ENCODE data around the gene WWOX.

The WWOX gene

DNA sequence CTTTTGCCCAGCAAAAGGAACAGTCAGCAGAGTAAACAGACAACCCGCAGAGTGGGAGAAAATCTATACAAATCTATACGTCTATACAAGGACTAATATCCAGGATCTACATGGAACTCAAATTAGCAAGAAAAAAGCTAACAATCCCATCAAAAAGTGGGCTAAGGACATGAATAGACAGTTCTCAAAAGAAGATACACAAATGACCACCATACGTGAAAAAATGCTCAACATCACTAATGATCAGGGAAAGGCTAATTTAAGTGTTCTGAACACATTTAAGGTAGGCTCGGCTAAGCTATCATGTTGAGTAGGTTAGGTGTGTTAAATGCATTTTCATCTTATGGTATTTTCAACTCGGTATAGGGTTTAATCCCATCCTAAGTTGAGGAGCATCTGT lies 598.0 kb downstream of the WWOX start:
- H3K4me3 ChIP-seq (ENCODE audit: low read depth, low read length), result no peak overlapping the region

DNA sequence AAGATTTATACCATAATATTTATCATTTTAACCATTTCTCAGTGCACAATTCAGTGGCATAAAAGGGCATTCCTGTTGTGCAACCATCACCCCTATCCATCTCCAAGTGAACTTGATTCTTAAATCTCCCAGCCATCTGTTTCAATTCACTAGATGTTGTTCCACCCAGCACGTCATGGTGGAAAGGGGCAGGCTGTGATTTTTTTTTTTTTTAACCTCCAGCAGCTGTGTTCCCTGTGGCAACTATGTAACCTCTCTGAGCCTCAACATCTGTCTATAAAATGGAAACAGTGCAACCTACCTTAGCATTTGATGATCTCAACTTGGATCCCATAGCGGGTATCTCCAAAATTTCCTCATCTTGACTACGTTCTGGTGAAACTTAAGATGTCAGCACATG lies 604.5 kb downstream of the WWOX start:
- H3K4me3 ChIP-seq (ENCODE audit: low read depth, low read length), result no peak overlapping the region

DNA sequence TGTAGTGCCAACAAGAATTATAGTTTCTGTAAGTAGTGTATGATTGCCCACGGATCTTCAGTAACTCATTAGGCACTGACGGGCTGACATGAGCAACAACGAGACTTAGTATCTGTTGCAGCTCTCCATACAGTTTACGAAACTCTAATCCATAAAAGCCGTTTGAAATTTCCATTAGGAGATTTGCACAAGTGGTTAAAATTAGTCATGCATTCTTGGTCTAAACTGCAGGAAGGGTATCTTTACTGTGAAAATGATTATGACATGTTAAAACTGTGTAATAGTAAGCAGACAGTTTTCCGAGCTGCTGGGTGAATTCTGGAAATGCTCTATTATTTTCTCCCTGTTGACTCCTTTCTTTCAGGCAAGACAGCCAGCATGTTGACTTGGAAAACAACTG lies 605.0 kb downstream of the WWOX start:
- no peak overlapping the region for H3K4me3 ChIP-seq (ENCODE audit: low read depth, low read length)

DNA sequence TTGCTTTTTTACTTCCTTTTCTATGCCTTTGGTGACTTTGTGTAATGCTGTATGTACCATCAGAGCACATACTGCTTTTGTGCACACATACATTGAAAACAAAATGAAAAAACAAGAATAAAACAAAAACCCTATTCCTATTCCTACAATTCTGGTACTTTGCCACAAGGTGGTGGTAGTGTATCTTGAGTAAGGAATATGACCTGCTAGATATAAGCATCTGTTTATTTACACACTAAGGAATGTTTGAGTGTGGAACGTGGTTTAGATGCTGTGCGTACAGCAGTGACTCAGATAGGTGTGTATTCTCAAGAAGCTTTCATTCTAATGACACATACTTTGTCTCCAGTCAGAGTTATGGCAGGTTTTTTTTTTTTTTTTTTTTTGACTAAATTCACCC lies 606.2 kb downstream of the WWOX start:
- H3K4me3 ChIP-seq (ENCODE audit: low read depth, low read length), result no peak overlapping the region

DNA sequence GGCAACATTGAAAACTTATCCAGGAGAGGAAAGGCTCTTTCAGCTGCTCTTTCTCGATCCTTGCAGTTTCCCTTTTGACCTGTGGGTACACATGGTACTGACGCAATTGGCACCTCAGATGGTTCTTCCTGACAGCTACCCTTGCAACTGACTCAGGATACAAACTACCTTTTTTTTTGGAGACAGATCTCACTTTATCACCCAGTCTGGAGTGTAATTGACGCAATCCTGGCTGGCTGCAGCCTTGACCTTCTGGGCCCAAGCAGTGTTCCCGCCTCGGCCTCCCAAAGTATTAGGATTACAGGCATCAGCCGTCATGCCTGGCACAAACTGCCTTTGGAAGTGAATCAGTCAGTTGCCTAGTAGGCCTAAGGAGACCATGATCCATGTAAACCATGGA lies 607.2 kb downstream of the WWOX start:
- no peak overlapping the region for H3K4me3 ChIP-seq (ENCODE audit: low read depth, low read length)

DNA sequence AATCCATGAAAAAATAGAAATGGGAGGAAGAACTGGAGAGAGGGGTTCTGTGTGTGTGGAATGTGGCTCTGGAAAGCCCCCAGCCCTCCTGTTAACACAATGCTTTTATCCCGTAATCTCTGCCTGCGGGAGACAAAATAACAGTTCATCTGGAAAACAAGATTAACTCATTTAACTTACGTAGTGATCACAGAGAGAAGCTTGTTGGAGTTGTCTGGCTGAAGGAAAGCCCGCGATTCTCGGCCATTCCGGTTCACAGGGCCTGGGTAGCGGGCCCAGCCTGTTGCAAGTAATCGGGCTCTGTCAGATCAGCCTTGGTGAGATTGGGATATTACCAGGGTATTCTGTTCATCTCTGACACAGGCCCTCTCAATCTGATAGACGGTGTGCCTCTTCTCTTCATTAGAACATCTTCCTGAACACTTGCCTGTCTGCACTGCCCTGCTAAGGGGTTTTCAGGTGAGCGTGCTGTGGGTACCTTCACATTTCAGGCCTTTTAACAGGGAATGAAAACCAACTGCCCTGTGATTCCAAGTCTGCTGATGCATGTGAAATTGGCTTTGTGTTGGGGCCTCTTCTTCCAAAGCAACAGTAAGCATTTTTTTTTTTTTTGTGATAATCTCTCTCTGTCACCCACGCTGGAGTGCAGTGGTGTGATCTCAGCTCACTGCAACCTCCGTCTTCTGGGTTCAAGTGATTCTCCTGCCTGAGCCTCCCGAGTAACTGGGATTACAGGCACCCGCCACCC lies 609.9 kb downstream of the WWOX start:
- H3K4me3 ChIP-seq (ENCODE audit: low read depth, low read length), result no peak overlapping the region

DNA sequence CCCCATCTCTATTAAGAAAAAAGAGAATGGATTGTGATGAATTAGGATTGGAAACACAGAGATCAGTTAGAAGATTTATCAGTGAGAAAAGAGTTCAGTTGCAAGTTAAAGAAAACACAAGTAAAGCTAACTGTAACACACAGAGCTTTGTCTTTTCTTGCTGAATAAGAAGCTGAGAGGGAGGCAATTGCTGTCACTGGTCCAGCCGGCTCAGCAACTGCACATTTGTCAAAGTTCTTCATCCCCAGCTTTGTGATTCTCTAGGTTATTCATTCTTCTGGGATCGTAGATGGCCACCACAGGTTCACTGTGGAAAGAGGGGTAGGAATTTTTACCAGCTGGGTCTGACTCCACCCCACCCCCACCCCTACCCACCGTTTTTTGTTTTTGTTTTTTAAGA lies 615.7 kb downstream of the WWOX start:
- H3K4me3 ChIP-seq (ENCODE audit: low read depth, low read length), result no peak overlapping the region

DNA sequence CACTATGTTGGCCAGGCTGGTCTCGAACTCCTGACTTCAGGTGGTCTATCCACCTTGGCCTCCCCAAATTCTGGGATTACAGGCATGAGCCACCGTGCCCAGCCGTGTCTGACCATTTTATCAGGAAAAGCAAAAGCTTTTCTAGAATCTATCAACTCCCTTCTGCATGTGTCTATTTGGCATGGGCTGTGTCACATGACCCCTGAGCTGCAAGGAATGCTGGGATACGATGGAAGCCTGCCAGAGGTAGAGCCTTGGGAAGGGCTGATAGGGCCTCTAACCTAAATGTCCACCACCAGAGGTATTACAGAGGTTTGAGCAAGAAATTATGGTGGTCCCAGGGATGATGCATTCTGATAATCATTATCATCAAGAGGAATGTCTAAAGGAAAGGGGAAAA lies 616.2 kb downstream of the WWOX start:
- no peak overlapping the region for H3K4me3 ChIP-seq (ENCODE audit: low read depth, low read length)

DNA sequence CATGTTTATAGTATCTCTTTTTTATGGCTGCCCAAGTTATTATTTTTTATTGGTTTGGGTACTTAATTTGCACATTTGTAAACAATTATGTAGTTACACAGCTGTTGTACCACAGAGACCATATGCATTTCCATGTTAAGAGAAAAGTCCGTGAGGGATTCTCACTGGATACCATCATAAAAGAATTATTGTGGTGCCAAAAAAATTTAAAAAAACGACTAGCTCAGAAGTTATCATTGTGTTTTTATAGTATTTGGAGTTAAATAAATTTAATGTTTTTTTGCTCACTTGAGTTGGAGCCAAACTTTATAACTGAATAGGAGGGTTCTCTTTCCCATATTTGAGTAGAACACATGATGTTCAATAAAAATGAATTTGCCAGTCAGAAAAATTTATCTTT lies 618.7 kb downstream of the WWOX start:
- no peak overlapping the region for H3K4me3 ChIP-seq (ENCODE audit: low read depth, low read length)

DNA sequence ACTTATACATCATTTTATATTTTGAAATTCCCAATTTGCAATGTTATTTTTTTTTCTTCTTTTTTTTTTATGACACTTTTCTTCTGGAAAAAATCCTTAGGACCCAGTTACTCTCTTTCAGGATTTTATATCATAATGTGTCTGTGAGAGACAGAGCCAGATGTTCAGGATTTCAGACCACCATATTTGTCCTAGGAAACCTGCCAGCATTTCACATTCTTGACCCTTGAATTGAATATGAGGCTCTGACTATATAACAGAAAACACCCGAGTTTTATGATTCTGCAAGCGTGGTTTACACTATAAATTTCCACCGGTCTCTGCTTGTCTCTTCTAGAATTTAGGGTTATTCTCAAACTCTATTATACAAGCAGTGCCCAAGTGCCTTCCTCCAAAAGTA lies 621.0 kb downstream of the WWOX start:
- no peak overlapping the region for H3K4me3 ChIP-seq (ENCODE audit: low read depth, low read length)

DNA sequence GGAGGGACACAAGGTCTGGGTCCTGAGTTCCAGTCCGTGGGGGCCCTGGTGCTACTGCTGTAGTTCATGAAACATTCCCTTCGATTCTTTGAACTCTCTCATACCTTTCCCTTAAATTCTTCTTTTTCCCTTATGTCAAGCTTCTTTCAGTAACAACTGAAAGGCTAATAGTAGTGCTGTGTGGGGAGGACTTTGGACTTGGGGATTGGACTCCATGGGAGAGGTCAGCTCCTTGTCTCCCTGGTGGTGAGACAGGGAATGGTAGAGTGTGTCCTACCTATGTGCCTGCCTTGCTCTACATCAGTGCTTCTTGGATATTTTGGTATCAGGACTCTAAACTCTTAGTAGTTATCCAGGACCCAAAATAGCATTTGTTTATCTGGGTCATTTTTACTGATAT lies 628.1 kb downstream of the WWOX start:
- H3K4me3 ChIP-seq (ENCODE audit: low read depth, low read length), result no peak overlapping the region

DNA sequence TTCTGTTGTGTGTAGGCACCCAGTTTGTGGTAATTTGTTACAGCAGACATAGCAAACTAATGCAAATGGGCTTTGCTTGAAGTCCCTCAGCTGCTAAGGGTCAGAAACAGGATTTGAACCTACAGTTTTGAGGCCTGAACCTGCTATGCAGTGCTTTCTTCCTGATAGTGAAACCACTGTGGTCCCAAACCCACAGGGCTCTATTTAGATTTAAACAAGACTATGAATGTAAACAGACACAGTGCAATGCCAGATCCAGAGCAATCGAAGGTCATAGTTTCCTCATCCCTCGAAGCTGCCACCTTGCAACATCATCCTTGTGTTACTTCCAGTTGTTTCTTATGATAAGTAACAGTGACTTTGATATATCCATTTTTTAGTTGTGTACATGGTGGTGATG lies 630.2 kb downstream of the WWOX start:
- no peak overlapping the region for H3K4me3 ChIP-seq (ENCODE audit: low read depth, low read length)

DNA sequence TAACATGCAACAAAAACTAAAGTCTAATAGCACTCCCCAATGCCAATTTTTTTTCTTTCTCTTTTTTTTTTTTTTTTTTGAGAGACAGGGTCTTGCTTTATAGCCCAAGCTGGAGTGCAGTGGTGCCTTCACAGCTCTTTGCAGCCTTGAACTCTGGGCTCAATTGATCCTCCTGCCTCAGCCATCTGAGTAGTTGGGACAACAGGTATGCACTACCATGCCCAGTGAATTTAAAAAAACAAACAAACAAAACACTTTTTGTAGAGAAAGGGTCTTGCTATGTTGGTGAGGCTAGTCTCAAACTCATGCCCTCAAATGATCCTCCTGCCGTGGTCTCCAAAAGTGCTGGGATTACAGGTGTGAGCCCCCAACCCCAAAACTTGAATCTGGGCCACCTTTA lies 632.3 kb downstream of the WWOX start:
- H3K4me3 ChIP-seq (ENCODE audit: low read depth, low read length), result no peak overlapping the region

DNA sequence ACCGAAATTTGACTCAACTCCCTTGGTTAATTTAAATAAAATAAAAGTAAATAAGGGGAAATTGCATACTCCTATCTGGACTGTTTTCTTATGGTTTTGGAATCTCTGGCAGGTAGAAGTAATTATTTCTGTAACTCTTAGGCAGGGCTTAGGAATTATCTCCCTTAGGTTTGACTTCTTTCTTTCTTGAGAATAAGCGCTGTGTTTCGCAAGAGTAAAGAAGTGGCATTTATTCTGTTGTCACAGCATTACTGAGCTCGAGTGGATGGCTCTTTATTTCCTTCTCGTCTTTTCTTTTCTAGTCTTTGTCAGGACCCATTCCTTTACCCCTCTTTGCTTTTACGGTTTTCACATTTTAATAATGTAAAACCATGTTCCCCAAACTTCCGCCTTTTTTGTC lies 633.2 kb downstream of the WWOX start:
- H3K4me3 ChIP-seq (ENCODE audit: low read depth, low read length), result no peak overlapping the region

DNA sequence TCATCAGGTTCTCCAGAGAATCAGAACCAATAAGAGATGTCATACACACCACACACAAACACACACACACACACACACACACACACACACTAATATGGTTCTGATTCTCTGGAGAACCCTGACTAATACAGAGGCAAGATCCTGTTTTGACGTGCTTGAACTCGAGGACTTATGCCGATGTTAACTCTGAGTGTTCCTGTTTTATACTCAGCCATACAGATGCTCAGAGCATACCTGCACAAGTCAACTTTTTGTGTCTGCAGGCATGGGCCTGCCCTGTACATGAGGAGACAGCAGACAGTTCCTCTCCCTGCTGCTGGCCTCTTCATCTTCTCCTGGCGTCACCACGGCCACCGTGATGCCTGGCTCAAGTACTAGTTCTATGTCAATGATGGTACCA lies 635.9 kb downstream of the WWOX start:
- H3K4me3 ChIP-seq (ENCODE audit: low read depth, low read length), result no peak overlapping the region

DNA sequence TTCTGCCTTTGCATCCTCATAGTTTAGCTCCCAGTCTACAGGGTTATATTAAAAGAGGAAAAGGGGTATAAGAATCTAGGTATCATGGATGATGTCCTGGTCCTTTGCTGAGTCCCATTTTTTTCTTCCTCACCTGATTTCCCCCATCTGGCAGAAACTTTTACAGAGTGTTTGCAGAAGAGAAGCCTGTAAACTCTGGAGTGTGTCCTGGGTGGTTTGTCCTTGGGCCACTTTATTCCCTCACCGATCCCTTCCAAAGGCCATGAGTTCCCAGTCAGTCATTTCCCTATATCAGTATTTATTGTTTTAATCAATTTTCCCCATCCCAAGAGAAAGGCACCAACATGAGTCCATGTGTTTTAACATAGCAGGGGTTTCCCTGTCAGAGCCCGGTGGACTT lies 638.2 kb downstream of the WWOX start:
- no peak overlapping the region for H3K4me3 ChIP-seq (ENCODE audit: low read depth, low read length)

DNA sequence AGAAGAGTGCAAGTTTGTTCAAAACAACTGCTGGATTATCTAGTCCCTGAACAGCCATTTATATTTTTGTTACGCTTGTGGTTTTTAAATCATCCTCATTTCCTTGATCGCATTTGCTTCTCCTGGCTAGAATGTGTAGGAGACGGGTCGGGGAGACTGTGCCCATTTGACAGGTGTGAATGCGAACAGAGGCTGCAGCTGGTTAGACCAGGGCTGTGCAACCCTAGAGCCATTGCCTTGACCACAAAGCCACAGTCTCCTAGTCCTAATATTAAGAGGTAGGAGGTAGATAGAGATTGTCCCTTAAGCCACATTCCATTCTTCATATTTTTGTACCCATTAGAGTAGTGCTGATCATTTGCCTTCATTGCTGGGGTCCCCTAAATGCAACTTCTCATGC lies 639.1 kb downstream of the WWOX start:
- H3K4me3 ChIP-seq (ENCODE audit: low read depth, low read length), result no peak overlapping the region

DNA sequence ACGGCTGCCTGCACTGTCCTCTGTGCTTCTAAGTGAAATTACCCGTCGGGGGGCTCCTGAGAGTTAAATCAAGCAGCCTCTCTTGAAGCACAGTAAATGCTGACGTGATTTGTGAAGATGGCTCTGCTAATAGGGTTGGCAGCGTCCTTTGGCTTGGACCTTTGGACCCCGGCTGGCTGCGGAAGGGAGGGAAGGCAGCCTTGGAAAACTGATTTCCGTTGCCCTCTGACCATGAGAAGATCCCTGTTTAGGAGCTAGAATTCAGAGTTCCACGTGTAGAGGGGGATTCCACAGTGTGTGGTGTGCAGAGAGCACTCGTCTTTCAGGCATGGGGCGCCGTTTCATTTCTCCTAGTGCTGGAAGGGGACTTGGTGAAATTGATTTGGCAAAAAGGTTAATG lies 640.8 kb downstream of the WWOX start:
- no peak overlapping the region for H3K4me3 ChIP-seq (ENCODE audit: low read depth, low read length)

DNA sequence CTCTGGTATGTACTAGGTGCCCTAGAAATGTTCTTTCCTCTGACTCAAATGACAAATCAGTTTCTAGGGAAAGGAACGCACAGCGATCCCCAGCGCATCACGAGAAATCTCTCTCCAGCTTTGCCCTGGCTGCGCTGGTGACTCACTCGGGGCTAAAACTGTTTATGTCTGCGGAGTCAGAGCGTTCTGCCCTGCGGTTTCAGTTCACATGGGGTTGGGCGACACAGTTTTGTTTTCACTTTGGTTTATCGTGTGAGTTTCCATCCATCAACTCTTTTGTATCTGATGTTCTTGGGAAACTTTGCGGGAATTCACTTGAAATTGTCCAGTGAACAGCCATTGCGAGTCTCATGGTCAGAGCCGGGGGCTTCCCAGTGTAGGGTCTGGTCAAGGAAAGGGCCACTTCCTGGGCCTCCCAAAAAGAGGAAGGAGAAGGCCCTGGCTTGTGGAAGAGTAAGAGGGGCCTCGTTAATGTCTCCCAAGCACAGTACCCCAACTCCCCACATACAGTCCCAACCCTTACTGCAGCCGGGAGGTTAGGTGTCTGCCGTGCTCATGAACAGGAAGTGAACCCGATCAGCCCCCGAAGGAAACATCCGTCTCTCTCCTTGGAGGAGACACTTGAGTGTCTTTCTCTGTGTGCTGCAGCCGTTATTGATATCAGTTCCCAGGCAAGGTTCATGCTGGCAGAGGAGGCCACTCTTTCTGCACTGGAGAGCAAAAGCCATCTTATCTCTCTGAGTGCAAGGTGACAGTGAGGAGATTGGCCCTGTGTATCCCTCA lies 643.2 kb downstream of the WWOX start:
- no peak overlapping the region for H3K4me3 ChIP-seq (ENCODE audit: low read depth, low read length)

DNA sequence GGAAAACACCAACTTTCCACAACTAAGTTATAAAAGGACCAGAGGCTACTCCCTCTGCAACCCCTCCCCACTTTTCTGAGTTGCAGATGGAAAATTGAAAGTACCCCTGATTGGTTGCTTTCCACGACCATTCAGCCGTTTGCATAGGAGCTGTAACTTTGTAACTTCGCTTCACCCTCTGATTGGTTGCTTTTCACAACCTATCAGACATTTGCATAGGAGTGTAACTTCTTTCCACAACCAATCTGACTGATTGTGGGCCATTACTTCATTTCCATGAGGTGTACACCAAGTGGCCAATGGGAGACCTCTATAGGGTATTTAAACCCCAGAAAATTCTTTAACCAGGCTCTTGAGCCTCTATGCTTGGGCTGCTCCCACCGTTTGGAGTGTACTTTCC lies 644.1 kb downstream of the WWOX start:
- no peak overlapping the region for H3K4me3 ChIP-seq (ENCODE audit: low read depth, low read length)

DNA sequence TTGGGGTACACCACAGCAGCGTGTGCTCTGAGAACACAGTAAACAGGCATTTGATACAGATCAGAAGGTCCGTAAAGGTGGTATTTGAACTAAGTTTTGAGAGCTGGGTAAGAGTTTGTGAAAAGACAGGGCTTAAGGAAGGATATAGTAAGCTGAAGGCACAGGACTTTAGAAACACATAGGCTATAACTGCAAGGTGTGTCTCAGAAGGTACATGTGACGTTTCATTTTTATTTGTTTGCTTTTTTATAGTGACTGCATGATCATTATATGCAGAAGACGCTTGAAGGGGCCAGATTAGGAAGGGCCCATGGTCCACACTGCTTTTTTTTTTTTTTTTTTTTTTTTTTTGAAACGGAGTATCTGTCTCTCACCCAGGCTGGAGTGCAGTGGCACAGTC lies 644.6 kb downstream of the WWOX start:
- H3K4me3 ChIP-seq (ENCODE audit: low read depth, low read length), result no peak overlapping the region

DNA sequence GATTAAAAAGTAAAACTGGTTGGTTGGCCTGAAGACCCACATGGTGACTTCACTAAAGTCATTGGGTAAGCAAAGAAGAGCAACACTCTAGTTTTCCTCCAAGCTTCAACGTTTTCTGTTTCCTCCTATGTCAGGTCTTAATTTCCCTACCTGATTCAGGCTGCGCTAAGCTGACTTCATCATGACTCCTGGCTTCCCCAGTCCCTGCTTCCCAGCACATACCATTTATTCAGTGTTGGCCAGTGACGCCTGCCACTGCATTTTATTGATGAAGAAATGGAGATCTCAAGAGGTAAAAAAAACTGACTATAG lies 645.3 kb downstream of the WWOX start:
- no peak overlapping the region for H3K4me3 ChIP-seq (ENCODE audit: low read depth, low read length)
